ENCODE measurements around the gene REX1BD. TPM values are rescaled to one million over a fixed set of nuclear protein-coding genes. Genes with fewer than 3 reads are reported as not detected.
A peak's percentile ranks its signal among the peaks of the same experiment; 100 is the strongest.

The REX1BD gene
- total RNA-seq, 1 donor from 2014 or later, result 62.1 TPM

DNA sequence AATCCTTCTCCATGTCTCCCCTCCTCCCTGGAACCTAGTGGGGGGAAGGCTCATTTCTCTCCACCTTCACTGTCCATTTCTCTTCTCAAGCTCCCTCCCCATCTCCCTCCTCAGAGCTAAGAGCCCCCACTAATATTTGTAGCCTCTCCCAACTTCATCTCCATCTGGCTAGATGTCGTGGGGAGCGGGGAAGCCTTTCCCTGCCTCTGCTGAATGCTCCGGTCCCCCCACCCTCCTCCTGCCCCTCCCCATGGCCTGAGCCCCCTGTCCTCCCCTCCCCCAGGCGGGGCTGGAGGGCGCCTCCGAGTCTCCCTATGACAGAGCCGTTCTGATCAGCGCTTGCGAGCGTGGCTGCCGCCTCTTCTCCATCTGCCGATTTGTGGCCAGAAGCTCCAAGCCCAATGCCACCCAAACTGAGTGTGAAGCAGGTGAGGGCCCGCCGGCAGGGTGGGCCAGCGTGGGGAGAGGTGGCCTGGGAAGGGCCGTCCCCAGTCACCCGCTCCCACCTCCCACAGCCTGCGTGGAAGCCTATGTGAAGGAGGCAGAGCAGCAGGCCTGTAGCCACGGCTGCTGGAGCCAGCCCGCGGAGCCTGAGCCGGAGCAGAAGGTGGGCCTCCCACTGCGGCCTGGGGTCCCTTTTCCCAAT, 25.1 kb downstream of the REX1BD start:
- DNase-seq (ENCODE audit: low spot score), result no peak

DNA sequence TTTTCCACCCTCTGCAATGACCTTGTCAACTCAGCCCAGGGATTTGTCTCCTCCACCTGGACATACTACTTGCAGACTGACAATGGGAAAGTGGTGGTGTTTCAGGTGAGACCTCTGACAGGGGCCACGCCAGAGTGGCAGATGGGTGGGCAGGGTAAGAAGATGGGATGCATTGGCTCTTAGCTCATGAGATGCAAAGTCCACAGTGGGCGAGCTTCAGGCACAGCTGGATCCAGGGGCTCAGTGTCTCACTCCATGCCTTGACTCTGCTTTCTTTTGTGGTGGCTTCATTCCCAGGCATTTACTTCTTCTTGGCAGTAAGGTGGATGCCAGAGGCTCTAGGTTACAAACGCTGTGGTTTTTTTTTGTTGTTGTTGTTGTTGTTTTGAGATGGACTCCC, 27.4 kb downstream of the REX1BD start:
- DNase-seq (ENCODE audit: low spot score), result no peak

DNA sequence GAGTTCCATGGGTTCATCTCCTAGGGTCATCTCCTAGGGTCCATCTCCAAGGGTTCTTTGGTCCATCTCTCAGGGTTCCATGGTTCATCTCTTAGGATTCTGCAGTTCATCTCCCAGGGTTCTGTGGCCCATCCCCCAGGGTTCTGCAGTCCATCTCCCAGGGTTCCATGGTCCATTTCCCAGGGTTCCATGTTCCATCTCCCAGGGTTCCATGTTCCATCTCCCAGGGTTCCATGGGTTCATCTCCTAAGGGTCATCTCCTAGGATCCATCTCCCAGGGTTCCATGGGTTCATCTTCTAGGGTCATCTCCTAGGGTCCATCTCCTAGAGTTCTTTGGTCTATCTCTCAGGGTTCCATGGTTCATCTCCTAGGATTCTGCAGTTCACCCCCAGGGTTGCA, 29.0 kb downstream of the REX1BD start:
- DNase-seq (ENCODE audit: low spot score), result no peak

DNA sequence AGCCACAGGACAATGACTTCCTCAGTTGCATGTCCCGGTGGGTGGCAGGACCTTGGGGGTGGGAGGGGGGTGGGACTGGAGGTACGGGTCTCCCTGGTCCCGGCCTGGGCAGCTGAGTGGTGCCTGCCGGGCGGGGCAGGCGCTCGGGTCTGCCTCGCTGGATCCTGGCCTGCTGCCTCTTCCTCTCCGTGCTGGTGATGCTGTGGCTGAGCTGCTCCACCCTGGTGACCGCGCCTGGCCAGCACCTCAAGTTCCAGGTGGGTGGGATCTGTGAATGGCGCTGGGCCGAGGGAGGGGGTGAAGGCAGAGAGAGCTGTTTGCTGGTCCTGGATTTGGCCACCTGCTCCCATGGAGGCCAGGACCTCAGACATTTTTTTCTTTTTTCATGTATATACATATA, 29.6 kb downstream of the REX1BD start:
- DNase-seq (ENCODE audit: low spot score), result no peak

DNA sequence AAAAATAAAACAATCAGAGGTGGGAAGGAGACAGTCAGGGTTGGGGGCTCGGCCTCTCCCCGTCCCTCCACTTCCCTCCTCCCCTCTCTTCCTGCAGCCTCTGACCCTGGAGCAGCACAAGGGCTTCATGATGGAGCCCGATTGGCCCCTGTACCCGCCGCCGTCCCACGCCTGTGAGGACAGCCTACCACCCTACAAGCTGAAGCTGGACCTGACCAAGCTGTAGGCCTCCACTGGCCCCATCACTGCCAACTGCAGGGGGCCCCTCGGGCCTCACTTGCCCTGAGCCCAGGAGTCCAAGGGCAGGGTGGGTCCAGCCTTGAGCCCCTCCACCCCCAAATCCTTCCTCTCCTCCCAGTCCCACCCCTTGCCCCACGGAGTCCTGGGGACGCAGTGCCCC, 31.7 kb downstream of the REX1BD start:
- no peak for DNase-seq (ENCODE audit: low spot score)

DNA sequence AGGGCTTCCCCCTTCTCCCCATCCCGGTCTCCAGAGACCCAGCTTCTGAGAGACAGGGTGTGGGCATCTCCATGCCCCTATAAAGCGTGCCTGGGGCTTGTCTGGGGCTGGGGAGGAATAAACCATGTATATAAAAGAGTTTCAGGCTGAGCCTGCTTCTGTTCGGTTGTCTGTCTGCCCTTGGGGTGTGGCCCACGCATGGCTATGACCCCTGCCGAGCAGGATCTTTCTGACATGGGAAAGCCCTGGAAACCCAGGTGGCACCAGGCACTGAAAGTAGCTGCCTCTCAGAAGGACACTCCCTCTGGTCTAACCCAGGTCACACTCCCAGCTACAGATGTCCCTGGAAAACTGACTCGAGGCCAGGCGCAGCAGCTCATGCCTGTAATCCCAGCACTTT, 32.3 kb downstream of the REX1BD start:
- DNase-seq (ENCODE audit: low spot score), result no peak

DNA sequence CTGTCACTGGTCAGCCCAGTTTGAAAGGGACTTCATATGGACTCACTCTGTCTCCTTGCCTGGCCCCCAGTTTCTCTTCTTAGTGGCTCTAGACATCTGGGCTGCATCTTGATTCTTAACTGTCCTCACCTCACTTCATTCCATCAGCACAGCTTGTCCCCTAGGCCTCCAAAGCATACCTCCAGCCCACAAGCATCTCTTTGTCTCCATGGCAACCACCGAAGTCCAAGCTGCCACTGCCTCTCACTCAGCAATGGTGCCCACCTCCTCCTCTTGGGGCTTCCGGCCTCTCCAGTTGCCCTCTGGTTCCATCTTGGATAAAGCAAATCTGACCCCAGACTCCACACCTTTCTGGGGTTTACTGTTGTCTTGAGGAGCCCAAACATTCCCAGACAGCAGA, 38.3 kb downstream of the REX1BD start:
- DNase-seq (ENCODE audit: low spot score), result no peak

DNA sequence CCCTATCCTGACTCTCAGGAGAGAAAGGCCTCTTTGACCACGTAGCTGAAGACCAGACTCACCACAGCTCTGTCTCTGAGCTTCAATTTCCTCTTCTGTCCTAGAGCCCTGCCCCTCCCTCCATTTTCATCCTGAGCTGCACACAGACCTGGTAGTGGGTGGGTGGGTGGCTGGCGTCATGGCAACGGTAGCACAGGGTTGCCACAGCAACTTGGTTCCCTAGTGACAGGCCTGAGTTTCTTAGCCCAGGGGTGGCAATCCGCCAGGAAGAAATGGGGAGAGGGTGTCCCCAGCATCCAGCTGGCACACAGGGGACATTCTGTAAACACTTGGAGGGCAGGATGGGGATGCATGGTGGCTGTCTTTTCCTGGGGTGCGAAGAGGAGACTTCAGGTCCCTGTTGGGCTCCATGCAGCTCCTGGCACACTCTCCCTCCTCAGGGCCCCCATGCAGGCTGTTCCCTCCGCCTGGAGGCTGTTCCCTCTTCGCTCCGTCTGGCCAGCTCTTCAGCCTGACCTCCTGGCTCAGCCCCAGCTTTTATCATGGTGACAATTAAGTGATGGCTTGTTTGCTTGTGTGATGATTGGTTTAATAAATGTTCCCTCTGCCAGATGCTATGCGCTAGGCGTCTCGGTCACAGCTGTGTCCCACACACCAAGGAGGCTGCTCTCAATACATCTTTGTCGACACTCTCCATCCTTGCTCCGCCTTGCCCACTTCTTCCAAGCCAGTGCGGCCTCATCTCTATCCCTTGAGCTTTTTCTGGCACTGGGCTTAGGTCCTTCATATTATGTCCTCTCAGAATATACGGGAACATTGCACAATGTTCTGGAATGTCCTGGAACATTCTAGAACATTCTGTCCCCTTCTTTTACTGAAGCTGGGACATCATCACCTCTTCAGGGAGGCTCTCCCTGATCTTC, 40.8 kb downstream of the REX1BD start:
- DNase-seq (ENCODE audit: low spot score), result no peak

DNA sequence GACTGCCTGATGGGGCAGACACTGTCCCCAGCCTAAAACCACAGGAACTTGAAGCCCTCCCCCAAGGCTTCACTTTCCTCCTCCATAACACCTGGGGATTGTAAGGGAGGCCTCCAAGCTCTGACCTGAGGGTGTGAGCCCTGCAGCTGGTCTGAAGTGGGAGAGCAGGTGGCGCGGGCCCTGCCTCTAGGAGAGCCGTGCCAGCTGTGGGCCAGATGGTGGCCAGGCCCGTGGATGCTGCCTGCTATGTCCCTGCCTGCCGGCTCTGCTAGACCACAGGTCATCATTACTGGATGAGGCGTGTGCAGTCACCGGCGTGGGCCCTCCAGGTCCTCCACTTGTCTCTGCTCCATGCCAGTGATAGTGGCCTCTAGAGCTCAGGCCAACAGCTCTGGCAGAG, 44.7 kb downstream of the REX1BD start:
- no peak for DNase-seq (ENCODE audit: low spot score)

DNA sequence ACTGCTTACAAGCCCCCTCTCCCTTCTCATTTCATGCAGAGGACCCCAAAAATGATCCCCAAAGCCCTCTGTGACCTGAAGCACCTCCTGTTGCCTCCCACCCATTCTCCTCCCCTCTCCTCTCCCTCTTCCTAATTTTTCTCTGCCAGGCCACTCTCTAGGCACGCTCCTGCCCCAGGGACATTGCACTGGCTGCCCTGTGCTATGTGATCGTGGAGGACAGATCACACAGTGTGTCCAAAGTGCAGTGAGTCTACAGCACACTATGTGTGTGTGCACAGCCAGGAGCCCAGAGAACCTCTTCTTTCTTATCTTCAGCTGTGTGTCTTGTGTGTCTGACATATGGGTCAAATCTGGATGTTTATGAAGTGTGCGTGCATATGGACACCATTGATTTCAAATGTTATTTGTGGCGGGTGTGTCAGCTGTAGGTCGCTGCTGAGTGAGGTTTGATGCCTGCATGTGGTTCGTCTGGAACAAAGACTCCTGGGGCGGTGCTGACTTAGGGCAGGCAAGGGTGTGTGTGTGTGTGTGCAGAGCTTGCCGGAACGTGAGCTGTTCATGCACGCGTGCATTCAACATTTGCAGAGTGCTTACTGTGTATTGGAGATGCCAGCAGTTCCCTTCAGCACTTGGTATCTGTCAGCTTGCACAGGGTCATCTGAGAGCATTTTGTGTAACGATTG, 46.2 kb downstream of the REX1BD start:
- no peak for DNase-seq (ENCODE audit: low spot score)

DNA sequence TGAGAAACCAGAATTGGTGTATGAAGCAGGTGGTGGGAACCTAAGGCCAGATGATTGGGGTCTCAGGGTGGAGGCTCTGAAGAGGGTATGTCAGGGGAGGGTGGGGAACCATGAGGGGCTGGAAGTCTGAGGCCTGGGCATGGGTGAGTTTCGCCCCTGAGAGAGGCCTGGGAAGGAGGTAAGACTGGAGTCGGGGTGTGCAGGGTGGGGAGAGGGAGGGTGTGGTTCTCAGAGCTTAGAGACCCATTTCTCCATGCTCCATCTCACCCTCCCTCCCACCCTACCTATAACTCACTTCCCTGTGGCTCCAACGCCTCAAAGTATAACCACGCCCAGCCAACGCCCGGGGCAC, 47.2 kb downstream of the REX1BD start:
- no peak for DNase-seq (ENCODE audit: low spot score)

DNA sequence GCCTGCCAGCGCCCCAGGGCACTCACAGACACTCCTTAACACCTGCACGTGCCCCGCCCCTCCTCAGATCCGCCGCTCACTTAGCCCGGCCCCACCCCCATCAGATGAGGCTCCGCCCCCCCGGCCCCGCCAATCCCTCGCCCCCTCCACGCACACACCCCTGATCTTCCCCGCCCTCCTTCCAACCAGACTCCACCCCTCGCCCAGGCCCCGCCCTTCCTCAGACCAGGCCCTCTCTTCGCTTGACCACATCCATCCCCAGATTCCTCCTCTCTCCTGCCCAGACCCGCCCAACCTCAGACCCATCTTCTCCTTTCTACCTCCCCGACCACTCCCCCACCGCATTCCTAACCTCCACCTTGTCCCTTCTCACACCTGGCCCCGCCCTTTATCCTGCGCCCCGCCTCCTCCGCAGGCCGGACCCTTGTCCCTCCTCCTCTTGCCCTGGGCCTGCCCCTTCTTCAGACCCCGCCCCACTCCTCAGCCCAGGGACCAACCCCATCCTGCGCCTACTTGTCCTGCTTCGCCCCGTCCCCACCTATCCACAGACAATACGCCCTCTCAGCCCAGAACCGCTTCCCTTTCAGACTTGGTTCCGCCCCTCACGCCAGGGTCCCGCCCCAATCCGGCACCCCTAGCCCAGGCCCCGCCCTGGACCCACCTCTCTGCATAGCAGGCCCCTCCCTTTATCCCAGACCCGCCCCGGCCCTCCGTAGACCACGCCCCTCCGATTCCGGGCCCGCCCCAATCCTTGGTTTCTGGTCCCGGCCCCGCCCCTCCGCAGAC, 47.8 kb downstream of the REX1BD start:
- peak; percentile 99 for DNase-seq (ENCODE audit: low spot score)

DNA sequence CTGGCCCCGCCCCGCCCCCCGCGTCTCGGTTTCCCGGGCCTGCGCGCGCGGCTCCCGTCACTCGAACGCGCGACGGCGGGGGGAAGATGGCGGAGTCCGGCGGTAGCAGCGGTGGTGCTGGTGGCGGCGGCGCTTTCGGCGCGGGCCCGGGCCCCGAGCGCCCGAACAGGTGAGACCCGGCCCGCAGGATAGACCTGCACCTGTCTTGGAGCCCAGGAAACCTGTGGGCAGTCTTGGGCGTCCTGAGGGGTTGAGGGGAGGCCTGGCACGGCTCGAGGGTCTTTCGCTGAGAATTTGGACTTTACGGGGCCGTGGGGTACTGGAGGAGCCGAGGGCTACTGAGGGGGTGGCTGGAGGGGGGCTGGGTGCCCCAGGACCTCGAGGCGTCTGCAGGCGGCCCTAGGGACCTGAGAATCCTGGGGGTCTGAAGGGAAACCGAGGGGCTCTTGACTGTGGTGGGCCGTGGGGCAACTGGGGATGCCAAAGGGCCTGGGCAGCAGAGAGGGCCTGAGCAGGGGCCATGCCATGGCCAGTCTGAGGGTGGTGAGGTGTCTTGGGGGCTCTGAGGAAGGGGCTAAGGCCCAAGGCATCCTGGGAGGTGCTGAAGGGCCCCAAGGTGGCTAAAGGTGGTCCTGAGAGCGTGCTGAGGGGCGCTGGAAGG, 48.5 kb downstream of the REX1BD start, which contains the start of gene KLHL26:
Gene KLHL26, plus strand, starts transcription at position 60 of the 661 bp plus-strand sequence. Its CDS starts 27 bp downstream, at position 87.
- DNase-seq (ENCODE audit: low spot score), result no peak

DNA sequence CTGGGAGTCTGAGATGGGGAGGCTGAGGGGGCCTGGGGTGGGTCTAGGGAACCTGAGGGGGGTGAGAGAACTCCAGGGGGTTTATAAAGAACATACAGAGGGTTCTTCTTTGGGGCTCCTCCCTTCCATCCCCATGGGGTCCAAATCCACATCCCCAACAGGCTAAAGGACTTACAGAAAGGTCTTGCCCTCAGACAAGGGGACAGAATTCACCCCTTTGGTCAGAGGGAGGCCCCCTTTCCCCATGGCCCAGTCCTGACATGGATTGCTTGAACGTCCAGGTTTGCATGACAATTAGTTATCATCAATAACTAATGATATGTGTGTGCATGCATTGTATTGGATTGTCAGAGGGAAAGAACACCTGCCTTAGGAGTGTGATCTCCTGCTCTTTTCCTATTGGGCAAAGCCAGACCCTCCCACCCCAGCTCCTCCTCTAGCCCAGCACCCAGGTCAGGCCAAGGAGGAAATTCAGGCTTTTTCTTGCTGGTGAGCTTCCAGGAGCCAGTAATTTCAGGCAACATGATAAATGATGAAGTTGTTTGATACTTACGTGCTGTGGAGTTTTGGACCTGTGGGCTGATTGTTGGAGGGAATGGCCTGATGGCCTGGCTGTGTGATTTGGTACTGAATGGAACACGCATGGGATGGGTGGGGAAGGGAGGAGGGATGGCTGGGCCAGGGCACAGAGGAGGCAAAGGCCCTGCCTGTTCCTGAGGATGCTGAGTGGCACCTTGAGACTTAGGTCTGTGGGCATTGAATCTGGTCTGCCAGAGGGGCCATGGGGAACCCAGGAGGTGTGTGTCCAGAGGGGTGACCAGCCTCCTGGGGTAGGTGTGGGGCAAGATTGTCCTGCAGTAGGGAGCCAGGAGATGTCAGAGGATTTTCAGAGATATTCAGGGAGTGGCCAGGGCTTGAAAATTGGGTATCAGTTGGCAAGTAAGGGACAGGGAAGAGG, 49.4 kb downstream of the REX1BD start:
- DNase-seq (ENCODE audit: low spot score), result peak; percentile 71

DNA sequence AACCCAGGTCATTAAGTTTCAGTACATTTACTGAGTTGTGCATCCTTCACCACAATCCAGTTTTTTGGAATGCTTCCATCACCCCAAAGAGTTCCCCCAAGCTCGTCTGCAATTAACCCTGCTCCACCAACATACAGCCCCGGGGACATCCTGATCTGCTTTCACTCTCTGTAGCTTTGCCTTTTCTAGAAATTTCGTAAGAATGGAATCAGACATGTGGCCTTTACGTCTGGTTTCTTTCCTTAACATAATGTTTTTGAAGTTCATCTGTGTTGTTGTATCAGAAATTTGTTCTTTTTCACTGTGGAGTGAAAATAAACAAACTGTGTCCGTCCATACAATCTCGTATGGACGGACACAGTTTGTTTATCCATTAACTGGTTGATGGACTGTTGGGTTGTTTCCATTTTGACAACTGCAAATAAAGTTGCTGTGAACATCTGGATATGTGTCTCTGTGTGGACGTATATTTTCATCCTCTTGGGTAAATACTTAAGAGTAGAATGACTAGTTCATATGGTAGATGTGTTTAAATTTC, 51.2 kb downstream of the REX1BD start:
- no peak for DNase-seq (ENCODE audit: low spot score)

Other genes starting within 250 kb of the REX1BD start
- 48.5 TPM for gene PGPEP1, start 248.2 kb upstream of the REX1BD start, total RNA-seq
- 84.1 TPM for gene GDF15, start 202.6 kb upstream of the REX1BD start, total RNA-seq
- 3.6 TPM for gene LRRC25, start 191.2 kb upstream of the REX1BD start, total RNA-seq
- 74.7 TPM for gene SSBP4, start 169.4 kb upstream of the REX1BD start, total RNA-seq
- 116 TPM for gene ISYNA1, start 150.7 kb upstream of the REX1BD start, total RNA-seq
- gene ELL, start 66.7 kb upstream of the REX1BD start, total RNA-seq, result 29.2 TPM
- gene FKBP8, start 45.2 kb upstream of the REX1BD start, total RNA-seq, result 162 TPM
- gene KXD1, start 30.9 kb upstream of the REX1BD start, total RNA-seq, result 79.5 TPM
- 1,235 TPM for gene UBA52, start 16.9 kb upstream of the REX1BD start, total RNA-seq
- gene CRLF1, start 18.0 kb downstream of the REX1BD start, total RNA-seq, result 7.8 TPM
- gene TMEM59L, start 24.1 kb downstream of the REX1BD start, total RNA-seq, result 1.3 TPM
- 14.9 TPM for gene KLHL26, start 48.2 kb downstream of the REX1BD start, total RNA-seq
- gene CRTC1, start 94.9 kb downstream of the REX1BD start, total RNA-seq, result 19.7 TPM
- 1.8 TPM for gene COMP, start 202.5 kb downstream of the REX1BD start, total RNA-seq
- gene UPF1, start 243.2 kb downstream of the REX1BD start, total RNA-seq, result 83.4 TPM

Measured in ureter (tissue), 1 donor.